ENCODE data around the gene CLIP1.
"Not testable (repeated sequence)": the region's sequence is repeated elsewhere in the genome, so short reads cannot be mapped to it uniquely, and the experiment has no call there.

The CLIP1 gene

DNA sequence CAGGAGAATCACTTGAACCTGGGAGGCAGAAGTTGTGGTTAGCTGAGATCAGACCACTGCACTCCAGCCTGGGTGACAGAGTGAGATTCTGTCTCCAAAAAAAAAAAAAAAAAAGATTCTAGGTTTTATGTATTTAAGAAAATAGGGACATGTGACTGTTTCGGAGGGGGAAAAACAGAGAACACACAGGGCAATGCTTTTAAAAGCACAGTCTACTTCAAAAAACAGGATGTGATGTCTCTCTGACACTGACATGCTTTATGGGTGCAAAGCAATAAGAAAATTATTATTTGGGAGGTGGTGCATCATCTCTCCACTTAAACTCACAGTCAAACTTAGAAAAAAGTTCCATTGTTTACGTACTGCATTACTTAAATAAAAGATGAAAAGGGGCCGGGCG, 28.7 kb downstream of the CLIP1 start:
- TF ChIP-seq ZNF274 (IDR thresholded peaks at IDR 0.05; ENCODE audit: low read depth, low read length) (no peak), YY1 (IDR thresholded peaks at IDR 0.05; ENCODE audit: insufficient read depth, insufficient read length) (no peak), SUZ12 (IDR thresholded peaks at IDR 0.05; ENCODE audit: extremely low read depth, insufficient read depth, insufficient read length) (no peak)
- Histone ChIP-seq H3K4me1 (ENCODE audit: insufficient read depth, insufficient read length) (no peaks in the 10 kb centered on the region), H3K9ac (ENCODE audit: insufficient read length, low read depth) (no peak overlapping the region), H3K27me3 (ENCODE audit: insufficient read depth, insufficient read length) (no peaks in the 10 kb centered on the region), H3K9me3 (ENCODE audit: insufficient read depth, low read length) (no peaks in the 10 kb centered on the region), H3K36me3 (ENCODE audit: insufficient read depth, insufficient read length, low read length) (peaks cover 9% of the 10 kb centered on the region), H3K4me3 (ENCODE audit: insufficient read length, low read depth) (no peak overlapping the region)
- DNase-seq (ENCODE audit: low read depth, low spot score): no peak

DNA sequence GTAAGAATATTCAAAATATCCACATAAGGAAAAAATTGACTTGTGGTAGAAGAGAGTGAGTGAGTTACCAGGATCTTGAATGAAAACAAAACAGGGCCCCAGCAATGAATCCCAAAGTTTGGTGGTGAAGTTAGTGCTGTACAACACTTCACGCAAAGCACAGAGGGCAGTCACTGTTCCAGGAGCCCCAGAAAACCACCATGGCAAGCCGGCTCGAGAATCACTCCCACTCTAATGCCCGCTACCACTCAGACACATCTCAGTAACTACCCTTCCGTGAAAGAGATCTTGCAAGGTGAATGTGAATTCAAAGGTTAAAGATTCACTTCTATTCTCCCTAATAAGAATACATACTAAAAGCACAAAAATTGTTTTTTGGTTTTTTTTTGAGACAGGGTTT, 30.1 kb downstream of the CLIP1 start:
- Histone ChIP-seq H3K27me3 (ENCODE audit: insufficient read depth, insufficient read length) (no peaks in the 10 kb centered on the region), H3K4me1 (ENCODE audit: insufficient read depth, insufficient read length) (no peaks in the 10 kb centered on the region), H3K4me3 (ENCODE audit: insufficient read length, low read depth) (no peak overlapping the region), H3K36me3 (ENCODE audit: insufficient read depth, insufficient read length, low read length) (peaks cover 10% of the 10 kb centered on the region), H3K9ac (ENCODE audit: insufficient read length, low read depth) (no peak overlapping the region), H3K9me3 (ENCODE audit: insufficient read depth, low read length) (no peaks in the 10 kb centered on the region)
- no peak for DNase-seq (ENCODE audit: low read depth, low spot score)
- TF ChIP-seq SUZ12 (IDR thresholded peaks at IDR 0.05; ENCODE audit: extremely low read depth, insufficient read depth, insufficient read length) (no peak), YY1 (IDR thresholded peaks at IDR 0.05; ENCODE audit: insufficient read depth, insufficient read length) (no peak), ZNF274 (IDR thresholded peaks at IDR 0.05; ENCODE audit: low read depth, low read length) (no peak)

DNA sequence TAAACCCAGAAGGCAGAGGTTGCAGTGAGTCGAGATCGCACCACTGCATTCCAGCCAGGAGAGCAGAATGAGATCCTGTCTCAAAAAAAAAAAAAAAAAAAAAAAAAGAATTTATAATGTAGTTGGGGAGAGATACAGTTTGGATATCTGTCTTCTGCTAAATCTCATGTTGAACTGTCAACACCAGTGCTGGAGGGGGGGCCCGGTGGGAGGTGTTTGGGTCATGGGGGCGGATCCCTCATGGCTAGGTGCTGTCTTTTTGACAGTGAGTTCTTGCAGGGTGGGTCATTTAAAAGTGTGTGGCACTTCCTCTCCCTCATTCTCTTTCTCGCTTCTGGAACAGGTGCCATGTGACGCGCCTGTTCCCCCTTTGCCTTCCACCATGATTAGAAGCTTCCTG, 32.8 kb downstream of the CLIP1 start:
- Histone ChIP-seq H3K36me3 (ENCODE audit: insufficient read depth, insufficient read length, low read length) (peaks cover 6% of the 10 kb centered on the region), H3K9me3 (ENCODE audit: insufficient read depth, low read length) (no peaks in the 10 kb centered on the region), H3K27me3 (ENCODE audit: insufficient read depth, insufficient read length) (no peaks in the 10 kb centered on the region), H3K9ac (ENCODE audit: insufficient read length, low read depth) (no peak overlapping the region), H3K4me1 (ENCODE audit: insufficient read depth, insufficient read length) (peaks cover 5% of the 10 kb centered on the region), H3K4me3 (ENCODE audit: insufficient read length, low read depth) (no peak overlapping the region)
- no peak for DNase-seq (ENCODE audit: low read depth, low spot score)
- no peak for TF ChIP-seq ZNF274 (IDR thresholded peaks at IDR 0.05; ENCODE audit: low read depth, low read length)
- TF ChIP-seq YY1 (IDR thresholded peaks at IDR 0.05; ENCODE audit: insufficient read depth, insufficient read length): no peak
- TF ChIP-seq SUZ12 (IDR thresholded peaks at IDR 0.05; ENCODE audit: extremely low read depth, insufficient read depth, insufficient read length): no peak

DNA sequence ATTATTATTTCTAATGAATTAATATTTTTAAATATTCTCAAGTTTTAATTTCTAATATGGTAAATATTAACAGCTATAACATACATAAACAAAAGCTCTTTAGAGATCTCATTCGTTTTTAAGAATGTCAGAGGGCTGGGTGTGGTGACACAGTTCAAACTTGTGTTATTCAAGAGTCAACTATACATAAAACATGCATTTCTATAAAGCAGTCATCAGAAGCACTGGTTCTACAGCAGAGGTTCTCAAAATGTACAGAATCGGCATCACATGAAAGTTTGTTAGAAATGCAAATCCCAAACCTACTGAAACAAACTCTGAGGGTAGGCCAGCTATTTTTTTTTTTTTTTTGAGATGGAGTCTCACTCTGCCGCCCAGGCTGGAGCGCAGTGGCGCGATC, 34.6 kb downstream of the CLIP1 start:
- DNase-seq (ENCODE audit: low read depth, low spot score): no peak
- H3K9ac ChIP-seq (ENCODE audit: insufficient read length, low read depth): no peak overlapping the region
- no peak for TF ChIP-seq YY1 (IDR thresholded peaks at IDR 0.05; ENCODE audit: insufficient read depth, insufficient read length)
- no peak for TF ChIP-seq ZNF274 (IDR thresholded peaks at IDR 0.05; ENCODE audit: low read depth, low read length)
- TF ChIP-seq SUZ12 (IDR thresholded peaks at IDR 0.05; ENCODE audit: extremely low read depth, insufficient read depth, insufficient read length): no peak

DNA sequence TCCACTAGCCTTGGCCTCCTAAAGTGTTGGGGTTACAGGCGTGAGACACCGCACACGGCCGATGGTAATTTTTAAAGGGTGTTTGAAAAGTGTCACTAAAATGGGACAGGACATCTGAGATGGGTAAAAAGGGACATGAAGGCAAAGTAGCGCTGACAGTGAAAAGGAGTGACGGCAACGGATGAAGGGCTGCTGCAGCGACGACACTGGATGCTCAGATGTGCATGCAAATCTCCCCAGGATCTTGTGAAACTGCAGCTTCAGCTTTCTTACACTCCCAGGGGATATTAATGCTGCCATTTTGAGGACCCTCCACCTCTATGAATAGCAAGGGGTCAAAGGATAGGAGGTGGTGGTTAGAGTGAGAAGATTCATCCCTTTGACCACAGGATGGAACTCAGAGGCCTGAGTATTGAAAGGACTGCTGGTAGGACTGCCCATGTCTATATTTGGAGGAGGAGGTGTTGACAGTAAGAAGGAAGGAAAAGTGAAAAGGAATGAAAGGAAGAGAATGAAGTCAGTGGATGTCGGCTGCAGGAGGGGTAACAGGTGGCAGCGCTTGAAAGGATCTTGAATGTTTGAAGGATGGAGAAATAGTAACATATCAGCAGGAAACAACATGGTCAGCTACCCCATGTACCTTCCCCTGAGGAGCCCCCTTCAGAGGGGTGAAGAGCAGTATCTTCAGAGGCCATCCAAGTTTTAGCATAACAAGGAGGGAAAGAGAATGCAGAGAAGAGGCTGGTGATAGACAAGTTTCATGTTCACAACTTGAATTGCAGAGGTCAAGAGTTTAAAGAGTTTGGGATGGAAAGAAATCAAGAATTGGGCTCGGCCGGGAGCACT, 37.1 kb downstream of the CLIP1 start:
- no peak for TF ChIP-seq ZNF274 (IDR thresholded peaks at IDR 0.05; ENCODE audit: low read depth, low read length)
- TF ChIP-seq SUZ12 (IDR thresholded peaks at IDR 0.05; ENCODE audit: extremely low read depth, insufficient read depth, insufficient read length): no peak
- TF ChIP-seq YY1 (IDR thresholded peaks at IDR 0.05; ENCODE audit: insufficient read depth, insufficient read length): no peak
- Histone ChIP-seq H3K9ac (ENCODE audit: insufficient read length, low read depth) (no peak overlapping the region), H3K27me3 (ENCODE audit: insufficient read depth, insufficient read length) (no peaks in the 10 kb centered on the region), H3K4me3 (ENCODE audit: insufficient read length, low read depth) (no peak overlapping the region), H3K4me1 (ENCODE audit: insufficient read depth, insufficient read length) (peaks cover 5% of the 10 kb centered on the region), H3K36me3 (ENCODE audit: insufficient read depth, insufficient read length, low read length) (peaks cover 10% of the 10 kb centered on the region), H3K9me3 (ENCODE audit: insufficient read depth, low read length) (no peaks in the 10 kb centered on the region)
- DNase-seq (ENCODE audit: low read depth, low spot score): no peak

More for the DNA sequence above, 34.6 kb downstream of the CLIP1 start:
- no peaks in the 10 kb centered on the region for H3K9me3 ChIP-seq (ENCODE audit: insufficient read depth, low read length)
- no peak overlapping the region for H3K4me3 ChIP-seq (ENCODE audit: insufficient read length, low read depth)
- H3K36me3 ChIP-seq (ENCODE audit: insufficient read depth, insufficient read length, low read length): peaks cover 6% of the 10 kb centered on the region
- H3K27me3 ChIP-seq (ENCODE audit: insufficient read depth, insufficient read length): no peaks in the 10 kb centered on the region
- peaks cover 5% of the 10 kb centered on the region for H3K4me1 ChIP-seq (ENCODE audit: insufficient read depth, insufficient read length)

DNA sequence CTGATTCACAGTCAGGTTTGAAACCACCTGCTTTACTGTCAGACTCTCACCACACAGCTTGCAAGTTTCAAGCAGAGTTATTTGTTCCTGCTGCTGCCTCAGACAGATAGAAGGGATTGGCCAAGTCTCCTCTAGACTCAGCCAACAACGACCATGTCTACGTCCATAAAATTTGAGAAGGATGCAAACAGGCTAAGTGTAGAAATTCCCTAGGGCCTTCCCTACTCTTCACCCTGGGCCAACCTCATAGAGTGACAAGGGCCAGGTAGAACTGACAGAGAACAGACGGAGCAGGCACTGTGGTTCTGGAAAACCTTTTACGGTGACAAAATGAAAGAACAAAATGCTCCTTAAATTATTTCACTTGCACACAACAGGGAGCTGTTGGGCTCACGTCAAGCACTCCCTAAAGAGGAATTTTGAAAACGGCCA, 39.5 kb downstream of the CLIP1 start:
- Histone ChIP-seq H3K27me3 (ENCODE audit: insufficient read depth, insufficient read length) (no peaks in the 10 kb centered on the region), H3K4me1 (ENCODE audit: insufficient read depth, insufficient read length) (peaks cover 5% of the 10 kb centered on the region), H3K9me3 (ENCODE audit: insufficient read depth, low read length) (no peaks in the 10 kb centered on the region), H3K4me3 (ENCODE audit: insufficient read length, low read depth) (no peak overlapping the region), H3K36me3 (ENCODE audit: insufficient read depth, insufficient read length, low read length) (peaks cover 18% of the 10 kb centered on the region), H3K9ac (ENCODE audit: insufficient read length, low read depth) (no peak overlapping the region)
- no peak for DNase-seq (ENCODE audit: low read depth, low spot score)
- no peak for TF ChIP-seq YY1 (IDR thresholded peaks at IDR 0.05; ENCODE audit: insufficient read depth, insufficient read length)
- TF ChIP-seq SUZ12 (IDR thresholded peaks at IDR 0.05; ENCODE audit: extremely low read depth, insufficient read depth, insufficient read length): no peak
- no peak for TF ChIP-seq ZNF274 (IDR thresholded peaks at IDR 0.05; ENCODE audit: low read depth, low read length)

DNA sequence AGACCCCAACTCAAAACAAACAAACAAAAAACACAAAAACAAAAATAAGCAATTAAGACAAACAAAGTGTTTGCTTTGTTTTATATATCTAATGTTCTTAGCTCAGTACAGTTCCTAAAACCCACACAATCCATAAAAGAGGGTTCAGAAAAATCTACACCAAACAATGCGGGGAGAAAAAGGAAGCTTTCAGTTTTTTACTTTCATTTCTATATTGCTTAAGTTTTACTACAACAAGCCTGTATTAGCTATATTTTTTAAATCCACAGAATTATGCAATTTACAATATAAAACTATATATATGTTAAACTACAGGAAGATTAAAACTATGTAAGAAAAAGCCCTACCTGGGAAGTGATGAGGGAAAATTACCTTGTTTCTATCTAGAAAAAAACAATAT, 41.4 kb downstream of the CLIP1 start:
- H3K36me3 ChIP-seq (ENCODE audit: insufficient read depth, insufficient read length, low read length): peaks cover 30% of the 10 kb centered on the region
- DNase-seq (ENCODE audit: low read depth, low spot score): no peak
- no peak overlapping the region for H3K4me3 ChIP-seq (ENCODE audit: insufficient read length, low read depth)
- no peaks in the 10 kb centered on the region for H3K27me3 ChIP-seq (ENCODE audit: insufficient read depth, insufficient read length)
- H3K9me3 ChIP-seq (ENCODE audit: insufficient read depth, low read length): no peaks in the 10 kb centered on the region
- H3K4me1 ChIP-seq (ENCODE audit: insufficient read depth, insufficient read length): peaks cover 4% of the 10 kb centered on the region
- no peak overlapping the region for H3K9ac ChIP-seq (ENCODE audit: insufficient read length, low read depth)
- TF ChIP-seq SUZ12 (IDR thresholded peaks at IDR 0.05; ENCODE audit: extremely low read depth, insufficient read depth, insufficient read length) (no peak), ZNF274 (IDR thresholded peaks at IDR 0.05; ENCODE audit: low read depth, low read length) (no peak), YY1 (IDR thresholded peaks at IDR 0.05; ENCODE audit: insufficient read depth, insufficient read length) (no peak)

DNA sequence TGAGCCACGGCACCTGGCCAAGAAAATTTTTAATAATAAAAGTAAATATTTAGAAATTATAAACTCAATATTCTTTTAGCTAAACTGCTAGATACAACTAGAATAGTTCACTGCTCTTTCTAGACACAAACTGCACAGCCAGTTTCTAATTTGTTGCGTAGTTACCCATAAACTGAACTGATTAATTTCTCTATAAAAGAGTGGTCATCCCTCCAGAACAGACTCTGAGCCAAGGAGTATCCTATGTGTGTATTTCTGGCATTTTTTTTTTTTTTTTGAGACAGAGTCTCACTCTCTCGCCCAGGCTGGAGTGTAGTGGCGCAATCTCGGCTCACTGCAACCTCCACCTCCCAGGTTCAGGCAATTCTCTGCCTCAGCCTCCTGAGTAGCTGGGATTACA, 45.7 kb downstream of the CLIP1 start:
- not testable (repeated sequence) for H3K9ac ChIP-seq (ENCODE audit: insufficient read length, low read depth); H3K27me3 ChIP-seq (ENCODE audit: insufficient read depth, insufficient read length); H3K9me3 ChIP-seq (ENCODE audit: insufficient read depth, low read length); H3K4me1 ChIP-seq (ENCODE audit: insufficient read depth, insufficient read length); H3K4me3 ChIP-seq (ENCODE audit: insufficient read length, low read depth); DNase-seq (ENCODE audit: low read depth, low spot score)
- H3K36me3 ChIP-seq (ENCODE audit: insufficient read depth, insufficient read length, low read length): peaks cover 50% of the 10 kb centered on the region

Measured in NT2/D1 (cell line).